ENCODE data around the gene ZNF423.

The ZNF423 gene

DNA sequence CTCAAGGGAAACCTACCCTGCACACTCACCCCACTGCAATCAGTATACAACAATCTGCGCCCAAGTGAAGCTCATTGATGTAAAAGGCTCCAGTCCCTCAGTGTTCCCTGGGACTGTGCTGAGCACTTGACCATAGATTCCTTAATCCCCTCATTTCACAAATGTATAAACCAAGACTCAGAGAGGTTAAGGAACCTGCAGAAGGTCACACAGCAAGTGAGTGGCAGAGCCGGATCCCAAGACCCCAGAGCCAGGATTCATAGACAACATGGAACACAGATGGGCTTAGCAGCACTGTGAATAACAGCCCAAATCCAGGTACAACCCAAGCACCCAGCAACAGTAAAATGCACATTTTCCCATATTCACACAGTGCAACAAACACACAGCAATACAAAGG lies 256.6 kb downstream of the ZNF423 start:
- DNase-seq (ENCODE audit: insufficient read length, low spot score) (no peak), FAIRE-seq (no peak)
- TF ChIP-seq, protein P1, sequence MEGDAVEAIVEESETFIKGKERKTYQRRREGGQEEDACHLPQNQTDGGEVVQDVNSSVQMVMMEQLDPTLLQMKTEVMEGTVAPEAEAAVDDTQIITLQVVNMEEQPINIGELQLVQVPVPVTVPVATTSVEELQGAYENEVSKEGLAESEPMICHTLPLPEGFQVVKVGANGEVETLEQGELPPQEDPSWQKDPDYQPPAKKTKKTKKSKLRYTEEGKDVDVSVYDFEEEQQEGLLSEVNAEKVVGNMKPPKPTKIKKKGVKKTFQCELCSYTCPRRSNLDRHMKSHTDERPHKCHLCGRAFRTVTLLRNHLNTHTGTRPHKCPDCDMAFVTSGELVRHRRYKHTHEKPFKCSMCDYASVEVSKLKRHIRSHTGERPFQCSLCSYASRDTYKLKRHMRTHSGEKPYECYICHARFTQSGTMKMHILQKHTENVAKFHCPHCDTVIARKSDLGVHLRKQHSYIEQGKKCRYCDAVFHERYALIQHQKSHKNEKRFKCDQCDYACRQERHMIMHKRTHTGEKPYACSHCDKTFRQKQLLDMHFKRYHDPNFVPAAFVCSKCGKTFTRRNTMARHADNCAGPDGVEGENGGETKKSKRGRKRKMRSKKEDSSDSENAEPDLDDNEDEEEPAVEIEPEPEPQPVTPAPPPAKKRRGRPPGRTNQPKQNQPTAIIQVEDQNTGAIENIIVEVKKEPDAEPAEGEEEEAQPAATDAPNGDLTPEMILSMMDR (IDR thresholded peaks at IDR 0.05; ENCODE audit: insufficient read depth, missing control alignments) = no peak

DNA sequence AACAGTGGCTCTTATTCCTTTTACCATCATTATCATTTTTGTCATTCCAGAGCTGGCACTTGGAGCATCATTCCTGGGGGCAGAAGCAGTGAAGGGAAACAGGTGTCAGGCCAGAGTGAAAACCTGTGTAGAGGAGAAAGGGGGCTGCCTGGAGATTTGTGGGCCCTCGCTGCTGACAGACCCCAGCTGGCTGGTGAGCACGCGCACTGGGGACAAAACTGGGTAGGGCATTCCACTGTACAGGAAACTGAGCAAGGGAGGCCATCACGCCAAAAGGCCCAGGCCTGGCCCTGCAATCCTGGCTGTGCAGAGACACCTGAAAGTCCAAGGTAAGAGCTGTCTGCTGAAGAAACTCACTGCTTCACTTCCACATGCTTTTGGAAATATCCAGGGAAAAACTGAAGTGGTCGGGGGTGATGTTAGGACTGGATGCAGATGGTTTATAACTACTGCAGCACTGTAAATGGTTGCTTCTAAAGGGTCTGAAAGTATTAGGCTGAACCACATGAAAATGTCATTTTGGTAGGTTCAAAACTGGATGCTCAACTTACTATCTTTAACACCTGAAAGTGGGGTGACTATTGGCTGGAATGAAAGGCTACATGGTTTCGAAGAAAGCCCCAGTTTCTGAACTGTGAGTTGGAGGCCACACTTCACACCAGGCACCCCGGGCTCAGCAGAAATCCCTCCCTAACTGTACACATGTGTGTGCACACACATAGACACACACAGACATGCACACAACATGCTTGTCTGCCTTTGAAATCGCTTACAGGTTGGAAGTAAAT lies 257.3 kb downstream of the ZNF423 start:
- TF ChIP-seq, protein P1 (IDR thresholded peaks at IDR 0.05; ENCODE audit: insufficient read depth, missing control alignments) = no peak
- DNase-seq (ENCODE audit: insufficient read length, low spot score) = no peak
- no peak for FAIRE-seq

DNA sequence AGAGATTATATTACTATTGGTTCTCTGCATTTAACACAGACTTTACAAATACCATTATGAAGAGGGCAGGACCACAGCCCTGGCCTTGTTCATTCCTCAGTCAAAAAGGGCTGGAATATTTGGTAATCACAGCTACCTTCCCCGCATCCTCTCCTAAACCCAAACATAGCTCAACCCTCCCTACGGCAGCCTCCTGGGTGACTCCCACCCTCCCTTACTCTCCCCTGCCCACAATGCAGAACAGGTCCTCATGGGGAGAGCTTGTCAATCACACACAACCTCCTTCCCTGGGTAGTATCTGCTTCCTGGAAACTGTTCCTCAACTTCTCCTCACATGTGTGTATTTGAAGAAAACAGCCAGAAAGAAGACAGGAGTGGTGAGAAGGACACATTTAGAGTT lies 258.1 kb downstream of the ZNF423 start:
- TF ChIP-seq, protein P1 (IDR thresholded peaks at IDR 0.05; ENCODE audit: insufficient read depth, missing control alignments) = no peak
- FAIRE-seq = no peak
- DNase-seq (ENCODE audit: insufficient read length, low spot score) = no peak

DNA sequence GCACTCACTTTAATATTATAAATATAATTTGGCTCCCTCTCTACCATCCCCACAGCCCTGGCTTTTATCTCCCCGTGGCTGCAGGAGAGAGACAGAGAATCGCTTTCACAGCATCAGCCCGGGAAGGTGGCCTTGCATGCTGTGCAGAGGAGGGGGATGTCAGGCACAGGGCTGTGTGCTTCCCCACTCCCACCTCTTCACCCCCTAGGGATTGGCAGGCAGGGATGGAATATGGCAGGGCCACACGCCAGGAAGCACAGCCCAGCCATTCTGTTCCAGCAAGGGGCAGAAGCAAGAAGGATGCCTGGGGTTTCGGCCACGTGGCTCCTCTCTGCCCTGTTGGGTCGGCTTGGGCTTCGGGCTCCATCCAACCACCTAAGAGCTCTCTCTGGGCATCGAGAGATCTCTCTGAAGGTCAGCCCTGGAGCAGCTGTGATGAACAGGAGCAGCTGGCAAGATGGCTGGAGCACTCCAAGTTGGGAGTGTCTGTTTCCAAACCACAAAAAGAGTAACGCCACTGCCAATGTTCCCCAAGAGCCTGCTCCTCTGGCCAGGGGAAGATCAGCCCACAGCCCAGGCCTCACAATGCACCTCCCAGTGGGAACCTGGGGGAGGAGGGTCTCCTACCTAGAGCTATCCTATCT lies 259.1 kb downstream of the ZNF423 start:
- TF ChIP-seq, protein P1 (IDR thresholded peaks at IDR 0.05; ENCODE audit: insufficient read depth, missing control alignments) = no peak
- FAIRE-seq = no peak
- DNase-seq (ENCODE audit: insufficient read length, low spot score) = no peak

DNA sequence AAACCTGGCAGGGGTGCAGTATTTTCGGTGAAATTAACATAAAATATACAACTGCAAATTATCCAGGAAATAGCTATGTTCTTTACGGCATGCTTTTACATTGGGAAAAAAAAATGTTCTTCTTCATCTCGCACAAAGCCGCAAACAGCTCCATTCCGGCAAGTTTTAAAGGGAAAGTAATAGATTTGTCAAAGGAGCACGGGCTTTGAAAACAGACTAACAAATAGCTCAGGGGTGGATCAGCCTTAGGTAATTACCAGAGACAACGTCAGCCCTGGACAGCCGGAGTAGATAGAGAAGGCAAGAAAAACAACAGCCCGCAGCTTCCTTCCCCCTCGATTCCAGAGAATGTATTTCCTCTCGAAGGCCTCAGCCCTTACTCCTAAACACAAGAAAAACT lies 259.8 kb downstream of the ZNF423 start:
- TF ChIP-seq, protein P1 (IDR thresholded peaks at IDR 0.05; ENCODE audit: insufficient read depth, missing control alignments) = no peak
- no peak for DNase-seq (ENCODE audit: insufficient read length, low spot score)
- FAIRE-seq = no peak

DNA sequence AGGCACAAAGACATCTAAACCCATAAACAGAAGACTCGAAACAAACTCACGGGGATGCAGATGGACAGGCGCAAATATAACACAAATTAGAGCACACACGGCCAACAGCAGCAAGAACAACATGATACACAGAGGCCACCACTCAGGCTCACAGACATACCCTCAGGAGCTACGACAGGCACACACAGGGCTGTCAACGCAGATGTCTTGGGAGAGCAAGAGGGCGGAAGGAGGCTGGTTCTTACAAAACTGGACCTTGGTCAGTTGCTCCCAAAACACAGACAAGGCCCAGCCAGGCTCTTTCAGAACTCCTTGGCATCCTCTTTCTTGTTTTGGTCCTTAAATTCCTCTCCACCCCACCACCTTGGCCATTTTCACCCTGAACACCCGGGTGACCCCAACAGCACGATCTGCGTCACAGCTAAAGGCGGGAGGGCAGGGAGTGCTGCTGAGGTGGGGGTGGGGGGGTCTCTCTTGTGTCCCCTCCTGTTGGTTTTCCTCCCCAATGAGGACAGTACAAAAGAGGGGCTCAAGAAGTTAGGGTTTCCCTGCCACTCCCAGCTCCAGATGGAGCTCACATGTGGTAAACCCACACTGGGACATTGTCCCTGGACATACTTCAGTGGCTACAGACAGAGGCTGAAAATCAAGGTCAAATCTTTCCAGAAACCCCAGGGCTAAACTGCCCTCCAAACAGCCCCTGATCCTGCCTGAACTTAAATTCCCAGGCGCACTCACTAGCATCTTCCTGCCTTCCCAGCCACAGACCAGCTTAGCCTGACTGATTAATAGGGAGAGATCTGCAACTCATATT lies 261.0 kb downstream of the ZNF423 start:
- TF ChIP-seq, protein P1 (IDR thresholded peaks at IDR 0.05; ENCODE audit: insufficient read depth, missing control alignments) = no peak
- DNase-seq (ENCODE audit: insufficient read length, low spot score) (no peak), FAIRE-seq (no peak)
